ENCODE data around the gene ZNF57.
"Not testable (repeated sequence)": the region's sequence is repeated elsewhere in the genome, so short reads cannot be mapped to it uniquely, and the experiment has no call there.

Gene ZNF57

GRCh38 chr19:2952953-2953481, 52.3 kb downstream of the ZNF57 start:
- no peak for DNase-seq (ENCODE audit: low spot score)
- no peak for TF ChIP-seq CTCF (IDR thresholded peaks at IDR 0.05; ENCODE audit: extremely low read depth, insufficient read depth, missing control alignments)
- in situ Hi-C loops (cut with MboI; ENCODE audit: low pct_unique_long_range_greater_than_20kb, low sequenced_read_pairs, unreplicated experiment) = loop anchor here (25.0 kb wide), 1 partner anchor 534 kb away; the partner anchor contains the start of genes SMIM24 and SMIM44

DNA sequence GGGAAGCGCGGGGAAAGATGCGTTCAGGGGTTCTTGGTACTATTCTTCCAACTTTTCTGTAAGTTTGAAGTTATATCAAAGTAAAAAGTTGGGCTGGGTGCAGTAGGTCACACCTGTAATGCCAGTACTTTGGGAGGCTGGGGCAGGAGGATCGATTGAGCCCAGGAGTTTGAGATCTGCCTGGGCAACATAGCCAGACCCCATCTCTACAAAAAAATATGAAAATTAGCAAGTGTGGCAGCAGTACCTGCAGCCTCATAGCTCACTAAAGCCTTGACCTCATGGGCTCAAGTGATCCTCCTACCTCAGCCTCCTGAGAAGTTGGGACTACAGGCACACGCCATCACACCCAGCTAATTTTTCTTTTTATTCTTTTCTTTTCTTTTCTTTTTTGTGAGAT, 56.4 kb downstream of the ZNF57 start:
- TF ChIP-seq CTCF (IDR thresholded peaks at IDR 0.05; ENCODE audit: extremely low read depth, insufficient read depth, missing control alignments) = no peak
- no peak for DNase-seq (ENCODE audit: low spot score)
- in situ Hi-C loops (cut with MboI; ENCODE audit: low pct_unique_long_range_greater_than_20kb, low sequenced_read_pairs, unreplicated experiment) = loop anchor here (25.0 kb wide), 1 partner anchor 530 kb away; the partner anchor contains the start of genes SMIM24 and SMIM44

- no peak for DNase-seq (ENCODE audit: low spot score)
- in situ Hi-C loops (cut with MboI; ENCODE audit: low pct_unique_long_range_greater_than_20kb, low sequenced_read_pairs, unreplicated experiment) = loop anchor here (10.0 to 25.0 kb wide), 2 partner anchors 145 to 527 kb away; partner anchors contain the start of genes SMIM24 and SMIM44
- no peak for TF ChIP-seq CTCF (IDR thresholded peaks at IDR 0.05; ENCODE audit: extremely low read depth, insufficient read depth, missing control alignments)
These were observed 59.4 kb downstream of the ZNF57 start for GRCh38 chr19:2960120-2960519.

DNA sequence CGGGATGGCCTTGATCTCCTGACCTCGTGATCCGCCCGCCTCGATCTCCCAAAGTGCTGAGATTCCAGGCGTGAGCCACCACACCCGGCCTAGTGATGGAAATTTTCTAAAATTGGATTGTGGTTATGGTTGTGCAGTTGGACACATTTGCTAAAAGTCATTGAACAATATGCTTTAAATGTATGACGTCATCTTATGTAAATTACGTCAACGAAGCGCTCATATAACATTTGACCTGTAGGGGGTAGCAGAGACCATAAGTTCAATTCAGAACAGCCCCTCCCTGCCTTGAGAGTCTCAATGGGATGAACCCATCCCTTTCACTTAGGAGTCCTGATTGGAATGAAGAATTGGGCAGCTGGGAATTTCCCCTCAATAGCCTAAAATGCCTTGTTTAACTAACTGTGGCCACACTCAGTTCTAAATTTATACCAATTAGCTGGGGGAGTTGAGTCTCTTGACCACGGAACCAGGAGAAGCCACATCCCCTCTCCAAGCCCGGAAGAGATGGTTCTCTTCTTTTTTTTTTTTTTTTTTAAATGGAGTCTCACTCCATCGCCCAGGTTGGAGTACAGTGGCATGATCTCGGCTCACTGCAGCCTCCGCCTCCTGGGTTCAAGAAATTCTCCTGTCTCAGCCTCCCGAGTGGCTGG, 61.4 kb downstream of the ZNF57 start:
- TF ChIP-seq CTCF (IDR thresholded peaks at IDR 0.05; ENCODE audit: extremely low read depth, insufficient read depth, missing control alignments) = peak; percentile 62
- DNase-seq (ENCODE audit: low spot score) = peak; percentile 76
- in situ Hi-C loops (cut with MboI; ENCODE audit: low pct_unique_long_range_greater_than_20kb, low sequenced_read_pairs, unreplicated experiment) = loop anchor here (10.0 to 25.0 kb wide), 2 partner anchors 143 to 525 kb away; partner anchors contain the start of genes SMIM24 and SMIM44

DNA sequence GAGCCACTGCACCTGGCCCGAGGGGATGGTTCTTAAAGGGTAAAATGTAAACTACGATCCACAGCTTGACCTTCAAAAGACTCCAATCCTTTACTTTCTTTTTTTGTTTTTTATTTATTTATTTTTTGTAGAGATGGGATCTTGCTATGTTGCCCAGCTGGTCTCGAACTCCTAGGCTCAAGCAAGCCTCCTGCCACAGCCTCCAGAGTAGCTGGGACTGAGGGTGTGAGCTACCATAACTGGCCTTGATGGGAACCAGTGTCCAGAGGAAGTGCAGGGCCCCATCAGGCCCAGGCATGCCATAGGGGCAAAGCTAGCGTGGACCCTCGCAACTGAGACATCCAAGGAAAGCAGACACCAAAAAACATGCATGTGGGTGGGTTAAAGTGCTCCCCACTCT, 62.4 kb downstream of the ZNF57 start:
- in situ Hi-C loops (cut with MboI; ENCODE audit: low pct_unique_long_range_greater_than_20kb, low sequenced_read_pairs, unreplicated experiment) = loop anchor here (10.0 to 25.0 kb wide), 2 partner anchors 142 to 524 kb away; partner anchors contain the start of genes SMIM24 and SMIM44
- DNase-seq (ENCODE audit: low spot score) = no peak
- TF ChIP-seq CTCF (IDR thresholded peaks at IDR 0.05; ENCODE audit: extremely low read depth, insufficient read depth, missing control alignments) = no peak

DNA sequence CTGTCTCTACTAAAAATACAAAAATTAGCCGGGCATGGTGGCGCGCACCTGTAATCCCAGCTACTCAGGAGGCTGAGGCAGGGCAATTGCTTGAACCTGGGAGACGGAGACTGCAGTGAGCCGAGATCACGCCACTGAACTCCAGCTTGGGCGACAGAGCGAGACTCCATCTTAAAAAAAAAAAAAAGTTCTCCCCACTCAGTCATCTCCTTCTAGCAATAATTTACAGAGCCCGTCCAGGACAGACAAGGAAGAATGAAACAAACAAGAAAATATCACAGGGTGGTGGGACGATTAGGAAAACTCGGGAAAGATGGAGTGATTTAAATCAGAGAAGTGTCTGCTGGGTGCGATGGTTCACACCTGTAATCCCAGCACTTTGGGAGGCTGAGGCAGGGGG, 62.9 kb downstream of the ZNF57 start:
- not testable (repeated sequence) for DNase-seq (ENCODE audit: low spot score)
- in situ Hi-C loops (cut with MboI; ENCODE audit: low pct_unique_long_range_greater_than_20kb, low sequenced_read_pairs, unreplicated experiment) = loop anchor here (10.0 to 25.0 kb wide), 2 partner anchors 141 to 524 kb away; partner anchors contain the start of genes SMIM24 and SMIM44

GRCh38 chr19:2964874-2965273, 64.1 kb downstream of the ZNF57 start:
- in situ Hi-C loops (cut with MboI; ENCODE audit: low pct_unique_long_range_greater_than_20kb, low sequenced_read_pairs, unreplicated experiment) = loop anchor here (10.0 to 25.0 kb wide), 2 partner anchors 140 to 522 kb away; partner anchors contain the start of genes SMIM24 and SMIM44
- no peak for TF ChIP-seq CTCF (IDR thresholded peaks at IDR 0.05; ENCODE audit: extremely low read depth, insufficient read depth, missing control alignments)
- no peak for DNase-seq (ENCODE audit: low spot score)
